DND-41 (cell line): ENCODE measurements around the gene LTA.

Source experiments
- CTCF ChIP-seq: IDR thresholded peaks from 2 replicates; pipeline ENCODE4 v1.5.1; 2012; ENCODE audit warnings: borderline replicate concordance, low read length, moderate library complexity, mild to moderate bottlenecking; ENCODE audit not compliant: poor library complexity, severe bottlenecking; ENCODE audit errors: extremely low read depth
- EZH2 ChIP-seq: IDR thresholded peaks from 3 replicates; pipeline ENCODE4 v1.6.1; 2012; ENCODE audit warnings: borderline replicate concordance, low read depth, mild to moderate bottlenecking, moderate library complexity, low read length, inconsistent platforms; ENCODE audit not compliant: severe bottlenecking

DNA sequence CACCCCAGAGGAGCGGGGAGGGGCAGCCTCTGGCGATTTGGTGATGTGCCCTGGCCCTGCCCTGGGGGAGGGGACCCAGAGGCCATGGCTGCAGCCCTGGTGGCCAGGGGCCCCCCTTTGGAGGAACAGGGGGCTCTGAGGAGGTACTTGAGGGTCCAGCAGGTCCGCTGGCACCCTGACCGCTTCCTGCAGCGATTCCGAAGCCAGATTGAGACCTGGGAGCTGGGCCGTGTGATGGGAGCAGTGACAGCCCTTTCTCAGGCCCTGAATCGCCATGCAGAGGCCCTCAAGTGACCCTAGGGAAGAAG lies 13.8 kb upstream of the LTA start:
- TF ChIP-seq CTCF (no peak), EZH2 (no peak)
